PC-9 (cell line): Measurements from ENCODE around the gene AKR1C3. TPM values are rescaled to one million over a fixed set of nuclear protein-coding genes. Genes with fewer than 3 reads are reported as not detected.
A peak's percentile ranks its signal among the peaks of the same experiment; 100 is the strongest.

Experiments
- BruUV-seq: library from RNA; stranded (reverse); fragments of 400-500 nt; replicated peaks from 2 replicates; lab custom pipeline; 2021; lab: Mats Ljungman, UMichigan
- CTCF ChIA-PET: fragments of 300-600 bp; sonication (Branson Sonifier 250); formaldehyde crosslinking; loops from one replicate; lab custom pipeline; 2022; ENCODE audit warnings: antibody characterized with exemption; lab: Charles Lee
- POLR2A ChIA-PET: fragments of 300-600 bp; sonication (Branson Sonifier 250); formaldehyde crosslinking; loops from one replicate; lab custom pipeline; 2022; ENCODE audit warnings: antibody characterized with exemption; ENCODE audit not compliant: unreplicated experiment; lab: Charles Lee
- DNase-seq, 2 experiments: peaks; one replicate each; pipeline versions ENCODE4 v3.0.0 to v3.0.0-alpha.2; 2015 to 2022; ENCODE audit warnings: mixed read lengths in 1 of 2
- H2AFZ ChIP-seq: fragments of 200-600 bp; sonication (generic); 2 replicates; pipeline ENCODE4 v1.8.1; 2017; ENCODE audit warnings: antibody characterized with exemption
- H3F3A ChIP-seq: fragments of 200-600 bp; sonication (generic); 2 replicates; pipeline ENCODE4 v1.8.1; 2017; ENCODE audit warnings: antibody characterized with exemption, mild to moderate bottlenecking, low read depth; ENCODE audit not compliant: insufficient read depth
- H3K27ac ChIP-seq: fragments of 200-600 bp; sonication (generic); 2 replicates; pipeline ENCODE4 v1.6.1; 2016; ENCODE audit warnings: mixed run types
- H3K27me3 ChIP-seq: fragments of 200-600 bp; sonication (generic); 2 replicates; pipeline ENCODE4 v1.6.1; 2016; ENCODE audit warnings: low read depth, mixed run types; ENCODE audit not compliant: insufficient read depth
- H3K36me3 ChIP-seq: fragments of 200-600 bp; sonication (generic); 2 replicates; pipeline ENCODE4 v1.6.1; 2016; ENCODE audit warnings: low read depth, mixed run types
- H3K4me1 ChIP-seq: fragments of 200-600 bp; sonication (generic); replicated peaks from 2 replicates; pipeline ENCODE4 v1.6.1; 2016; ENCODE audit warnings: mixed run types; ENCODE audit not compliant: insufficient read depth
- H3K4me2 ChIP-seq: fragments of 200-600 bp; sonication (generic); 2 replicates; pipeline ENCODE4 v1.6.1; 2017; ENCODE audit warnings: mixed run types
- H3K4me3 ChIP-seq: fragments of 200-600 bp; sonication (generic); 2 replicates; pipeline ENCODE4 v1.6.1; 2016; ENCODE audit warnings: mixed run types
- H3K79me2 ChIP-seq: fragments of 200-600 bp; sonication (generic); 2 replicates; pipeline ENCODE4 v1.6.1; 2017; ENCODE audit warnings: low read depth, mixed run types
- H3K9me2 ChIP-seq: fragments of 200-600 bp; sonication (generic); 2 replicates; pipeline ENCODE4 v1.8.1; 2017; ENCODE audit warnings: mild to moderate bottlenecking; ENCODE audit not compliant: insufficient read depth
- H3K9me3 ChIP-seq: fragments of 200-600 bp; sonication (generic); 2 replicates; pipeline ENCODE4 v1.8.1; 2016; ENCODE audit warnings: low read depth; ENCODE audit not compliant: insufficient read depth
- H4K20me1 ChIP-seq: fragments of 200-600 bp; sonication (generic); 2 replicates; pipeline ENCODE4 v1.8.1; 2017; ENCODE audit not compliant: insufficient read depth
- EZH2 ChIP-seq: fragments of 200-600 bp; sonication (generic); IDR thresholded peaks from 2 replicates; pipeline ENCODE4 v1.8.0; 2017; ENCODE audit warnings: antibody characterized with exemption, low read depth
- intact Hi-C: fragments of 100-400 bp; cut with micrococcal nuclease; formaldehyde crosslinking; loops from one replicate; pipeline ENCODE4 v1.10.0; 2022; ENCODE audit not compliant: unreplicated experiment
- total RNA-seq: library from RNA; stranded (reverse); gene quantifications from 2 replicates; pipeline ENCODE4 v1.2.3, GENCODE V29; 2021
- TF ChIP-seq, protein P1 (sequence below): fragments of 200-600 bp; sonication (generic); conservative IDR thresholded peaks from 2 replicates; pipeline ENCODE4 v1.6.1; 2017; ENCODE audit warnings: mixed run types, antibody characterized with exemption, mild to moderate bottlenecking, moderate library complexity

AKR1C3 gene
- total RNA-seq, 1 experiment from 2014 or later, result 1,870 TPM

DNA sequence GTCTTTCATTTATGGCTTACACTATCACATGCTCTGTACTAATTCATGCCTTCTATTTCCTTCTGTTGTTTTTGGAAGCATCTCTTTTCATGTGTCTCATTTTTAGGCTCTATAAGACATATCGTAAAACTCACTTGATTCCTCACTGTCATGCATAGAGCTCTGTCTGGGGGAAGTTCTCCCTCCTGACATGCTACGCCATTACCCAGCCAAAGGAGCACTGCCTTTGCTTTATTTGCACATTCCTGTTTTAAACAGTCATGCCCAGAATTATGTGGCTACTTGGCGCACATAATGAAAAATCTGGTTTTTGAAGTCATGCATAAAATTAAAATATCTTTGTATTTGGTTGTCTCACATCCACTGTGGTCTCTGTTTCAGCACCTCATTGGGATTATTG lies 17.6 kb upstream of the AKR1C3 start:
- no peaks in the 10 kb centered on the region for H4K20me1 ChIP-seq
- no peaks in the 10 kb centered on the region; the same call in 1 of the 2 replicates for H3K36me3 ChIP-seq
- H3K9me3 ChIP-seq, result peaks cover 4% of the 10 kb centered on the region; the same call in 1 of the 2 replicates
- H3K4me3 ChIP-seq, result no peak overlapping the region
- BruUV-seq, result no TSS peak
- peaks cover 53% of the 10 kb centered on the region for H3F3A ChIP-seq
- no peak overlapping the region for H3K4me2 ChIP-seq
- TF ChIP-seq, protein P1, sequence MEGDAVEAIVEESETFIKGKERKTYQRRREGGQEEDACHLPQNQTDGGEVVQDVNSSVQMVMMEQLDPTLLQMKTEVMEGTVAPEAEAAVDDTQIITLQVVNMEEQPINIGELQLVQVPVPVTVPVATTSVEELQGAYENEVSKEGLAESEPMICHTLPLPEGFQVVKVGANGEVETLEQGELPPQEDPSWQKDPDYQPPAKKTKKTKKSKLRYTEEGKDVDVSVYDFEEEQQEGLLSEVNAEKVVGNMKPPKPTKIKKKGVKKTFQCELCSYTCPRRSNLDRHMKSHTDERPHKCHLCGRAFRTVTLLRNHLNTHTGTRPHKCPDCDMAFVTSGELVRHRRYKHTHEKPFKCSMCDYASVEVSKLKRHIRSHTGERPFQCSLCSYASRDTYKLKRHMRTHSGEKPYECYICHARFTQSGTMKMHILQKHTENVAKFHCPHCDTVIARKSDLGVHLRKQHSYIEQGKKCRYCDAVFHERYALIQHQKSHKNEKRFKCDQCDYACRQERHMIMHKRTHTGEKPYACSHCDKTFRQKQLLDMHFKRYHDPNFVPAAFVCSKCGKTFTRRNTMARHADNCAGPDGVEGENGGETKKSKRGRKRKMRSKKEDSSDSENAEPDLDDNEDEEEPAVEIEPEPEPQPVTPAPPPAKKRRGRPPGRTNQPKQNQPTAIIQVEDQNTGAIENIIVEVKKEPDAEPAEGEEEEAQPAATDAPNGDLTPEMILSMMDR, result no peak
- TF ChIP-seq EZH2, result no peak
- H3K79me2 ChIP-seq, result no peaks in the 10 kb centered on the region
- intact Hi-C loops, result no loop called here
- no peak for DNase-seq
- H3K27me3 ChIP-seq, result no peaks in the 10 kb centered on the region
- H3K9me2 ChIP-seq, result no peaks in the 10 kb centered on the region
- ChIA-PET POLR2A (no interaction called here), CTCF (no interaction called here)
- no peak overlapping the region for H2AFZ ChIP-seq
- peaks cover 74% of the 10 kb centered on the region for H3K4me1 ChIP-seq
- peak overlapping the region; percentile 99; the same call in 1 of the 2 replicates for H3K27ac ChIP-seq

GRCh38 chr10:5078547-5079180 lies 15.6 kb upstream of the AKR1C3 start:
- Histone ChIP-seq H3K27ac (peak overlapping the region; percentile 99), H3K36me3 (no peaks in the 10 kb centered on the region; the same call in 1 of the 2 replicates), H3K9me3 (peaks cover 13% of the 10 kb centered on the region; the same call in 1 of the 2 replicates), H2AFZ (no peak overlapping the region), H3K27me3 (no peaks in the 10 kb centered on the region), H3F3A (peaks cover 36% of the 10 kb centered on the region), H3K4me3 (peak overlapping the region; percentile 29; the same call in 1 of the 2 replicates), H4K20me1 (no peaks in the 10 kb centered on the region), H3K4me2 (peak overlapping the region; percentile 71), H3K4me1 (peaks cover 60% of the 10 kb centered on the region), H3K9me2 (no peaks in the 10 kb centered on the region), H3K79me2 (no peaks in the 10 kb centered on the region)
- ChIA-PET CTCF (interaction anchor here (1.0 kb wide), 1 partner anchor 229 kb away, joined by 4 read pairs; no protein-coding TSS in a partner anchor), POLR2A (interaction anchor here (0.5 to 1.0 kb wide), 4 partner anchors 15 to 512 kb away, joined by 3 to 6 read pairs (median 4); partner anchors contain the start of gene AKR1C3)
- intact Hi-C loops, result loop anchor here (1.0 kb wide), 2 partner anchors 7 to 58 kb away; no protein-coding TSS in a partner anchor
- no peak for TF ChIP-seq EZH2
- TF ChIP-seq, protein P1, result no peak
- peak; percentile 66 to 88 for DNase-seq
- no TSS peak for BruUV-seq

- Histone ChIP-seq H3K27me3 (no peaks in the 10 kb centered on the region), H3K4me3 (peak overlapping the region; percentile 29; the same call in 1 of the 2 replicates), H4K20me1 (no peaks in the 10 kb centered on the region), H3K4me2 (peak overlapping the region; percentile 71), H3K4me1 (peaks cover 56% of the 10 kb centered on the region), H3K9me2 (no peaks in the 10 kb centered on the region), H2AFZ (no peak overlapping the region), H3K27ac (peak overlapping the region; percentile 99), H3K36me3 (no peaks in the 10 kb centered on the region; the same call in 1 of the 2 replicates), H3F3A (peaks cover 33% of the 10 kb centered on the region), H3K79me2 (no peaks in the 10 kb centered on the region), H3K9me3 (peaks cover 13% of the 10 kb centered on the region; the same call in 1 of the 2 replicates)
- DNase-seq, result no peak
- TSS peak; percentile 98 for BruUV-seq
- intact Hi-C loops, result loop anchor here (1.0 kb wide), 1 partner anchor 8 kb away; no protein-coding TSS in a partner anchor
- POLR2A ChIA-PET, result interaction anchor here (1.0 kb wide), 2 partner anchors 15 to 59 kb away, joined by 3 to 6 read pairs; partner anchors contain the start of gene AKR1C3
- TF ChIP-seq EZH2, result no peak
- TF ChIP-seq, protein P1, result no peak
- CTCF ChIA-PET, result interaction anchor here (1.0 kb wide), 1 partner anchor 230 kb away, joined by 4 read pairs; no protein-coding TSS in a partner anchor
Observed at GRCh38 chr10:5079306-5079830, 14.8 kb upstream of the AKR1C3 start.
